ENCODE measurements around the gene FHAD1. TPM values are rescaled to one million over a fixed set of nuclear protein-coding genes. Genes with fewer than 3 reads are reported as not detected.

FHAD1 gene
- total RNA-seq, 1 experiment from 2014 or later, result 3.5 TPM

DNA sequence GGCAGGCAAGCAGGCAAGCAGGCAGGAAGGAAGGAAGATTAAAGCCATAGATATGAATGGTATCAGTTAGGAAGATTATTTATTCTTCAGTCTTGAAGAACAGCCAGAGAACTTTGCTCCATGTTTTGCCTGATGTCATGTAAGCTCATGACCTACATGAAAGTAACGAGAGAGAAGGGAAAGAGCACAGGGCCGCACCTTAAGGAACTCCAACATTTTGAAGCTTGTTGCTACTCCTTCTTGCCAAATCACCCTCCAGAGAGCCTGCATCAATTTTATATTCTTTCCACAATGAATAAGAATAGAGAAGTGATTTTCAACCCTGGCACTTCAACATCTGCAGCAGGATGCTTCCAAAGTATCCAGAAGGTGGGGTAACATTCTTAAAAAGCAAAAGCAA, 84.7 kb downstream of the FHAD1 start:
- no peak overlapping the region for H3K4me3 ChIP-seq (replicated peaks in 1 of 2; ENCODE audit: low read depth in 1 of 2, low read length in 2 of 2)
- H3K27ac ChIP-seq (ENCODE audit: low read depth, low read length), result no peak overlapping the region
- POLR2A ChIA-PET, result no interaction called here
- no peaks in the 10 kb centered on the region; a peak in 1 of 4 replicates for H3K4me1 ChIP-seq (ENCODE audit: control insufficient read depth in 1 of 2, insufficient read depth in 2 of 2, low read length in 2 of 2)
- no peak overlapping the region for H3K9ac ChIP-seq (ENCODE audit: low read length)
- TF ChIP-seq, protein P1, sequence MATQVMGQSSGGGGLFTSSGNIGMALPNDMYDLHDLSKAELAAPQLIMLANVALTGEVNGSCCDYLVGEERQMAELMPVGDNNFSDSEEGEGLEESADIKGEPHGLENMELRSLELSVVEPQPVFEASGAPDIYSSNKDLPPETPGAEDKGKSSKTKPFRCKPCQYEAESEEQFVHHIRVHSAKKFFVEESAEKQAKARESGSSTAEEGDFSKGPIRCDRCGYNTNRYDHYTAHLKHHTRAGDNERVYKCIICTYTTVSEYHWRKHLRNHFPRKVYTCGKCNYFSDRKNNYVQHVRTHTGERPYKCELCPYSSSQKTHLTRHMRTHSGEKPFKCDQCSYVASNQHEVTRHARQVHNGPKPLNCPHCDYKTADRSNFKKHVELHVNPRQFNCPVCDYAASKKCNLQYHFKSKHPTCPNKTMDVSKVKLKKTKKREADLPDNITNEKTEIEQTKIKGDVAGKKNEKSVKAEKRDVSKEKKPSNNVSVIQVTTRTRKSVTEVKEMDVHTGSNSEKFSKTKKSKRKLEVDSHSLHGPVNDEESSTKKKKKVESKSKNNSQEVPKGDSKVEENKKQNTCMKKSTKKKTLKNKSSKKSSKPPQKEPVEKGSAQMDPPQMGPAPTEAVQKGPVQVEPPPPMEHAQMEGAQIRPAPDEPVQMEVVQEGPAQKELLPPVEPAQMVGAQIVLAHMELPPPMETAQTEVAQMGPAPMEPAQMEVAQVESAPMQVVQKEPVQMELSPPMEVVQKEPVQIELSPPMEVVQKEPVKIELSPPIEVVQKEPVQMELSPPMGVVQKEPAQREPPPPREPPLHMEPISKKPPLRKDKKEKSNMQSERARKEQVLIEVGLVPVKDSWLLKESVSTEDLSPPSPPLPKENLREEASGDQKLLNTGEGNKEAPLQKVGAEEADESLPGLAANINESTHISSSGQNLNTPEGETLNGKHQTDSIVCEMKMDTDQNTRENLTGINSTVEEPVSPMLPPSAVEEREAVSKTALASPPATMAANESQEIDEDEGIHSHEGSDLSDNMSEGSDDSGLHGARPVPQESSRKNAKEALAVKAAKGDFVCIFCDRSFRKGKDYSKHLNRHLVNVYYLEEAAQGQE (IDR thresholded peaks at IDR 0.05; ENCODE audit: low read depth), result no peak
- no peak for TF ChIP-seq POLR2AphosphoS5 (IDR thresholded peaks at IDR 0.05; ENCODE audit: low read depth, low read length)
- TF ChIP-seq EZH2phosphoT487 (IDR thresholded peaks at IDR 0.05; ENCODE audit: borderline replicate concordance), result no peak
- TF ChIP-seq, protein P2, sequence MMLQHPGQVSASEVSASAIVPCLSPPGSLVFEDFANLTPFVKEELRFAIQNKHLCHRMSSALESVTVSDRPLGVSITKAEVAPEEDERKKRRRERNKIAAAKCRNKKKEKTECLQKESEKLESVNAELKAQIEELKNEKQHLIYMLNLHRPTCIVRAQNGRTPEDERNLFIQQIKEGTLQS (IDR thresholded peaks at IDR 0.05), result no peak
- H3K9me2 ChIP-seq (ENCODE audit: insufficient read depth), result no peaks in the 10 kb centered on the region
- H4K20me1 ChIP-seq (ENCODE audit: insufficient read depth), result no peaks in the 10 kb centered on the region
- intact Hi-C loops (cut with micrococcal nuclease), result no loop called here
- CTCF ChIA-PET, result interaction anchor here (1.0 kb wide), 1 partner anchor 8 kb away, joined by 3 read pairs; no protein-coding TSS in a partner anchor
- ATAC-seq (no peak), DNase-seq (ENCODE audit: low read depth, low spot score) (no peak)
- no peaks in the 10 kb centered on the region for H3K36me3 ChIP-seq (ENCODE audit: control insufficient read depth in 1 of 2, insufficient read depth in 2 of 2, low read length in 2 of 2)
- no peak overlapping the region for H2AFZ ChIP-seq (ENCODE audit: low read depth, low read length, poor library complexity, severe bottlenecking)
- H3K27me3 ChIP-seq (ENCODE audit: insufficient read depth, low read length), result no peaks in the 10 kb centered on the region
- H3K79me2 ChIP-seq (ENCODE audit: insufficient read depth, low read length), result no peaks in the 10 kb centered on the region
- RAD21 ChIA-PET (ENCODE audit: low non-redundant PET in 1 of 2, low total read pairs in 2 of 2, uncharacterized antibody in 2 of 2, unreplicated experiment in 2 of 2), result no interaction called here
- no TSS peak for BruUV-seq (replicated peaks)
- H3K4me2 ChIP-seq (ENCODE audit: low read length), result no peak overlapping the region
- no peaks in the 10 kb centered on the region for H3K9me3 ChIP-seq (ENCODE audit: control insufficient read depth in 1 of 2, insufficient read depth in 1 of 2, low read depth in 1 of 2, low read length in 2 of 2)

DNA sequence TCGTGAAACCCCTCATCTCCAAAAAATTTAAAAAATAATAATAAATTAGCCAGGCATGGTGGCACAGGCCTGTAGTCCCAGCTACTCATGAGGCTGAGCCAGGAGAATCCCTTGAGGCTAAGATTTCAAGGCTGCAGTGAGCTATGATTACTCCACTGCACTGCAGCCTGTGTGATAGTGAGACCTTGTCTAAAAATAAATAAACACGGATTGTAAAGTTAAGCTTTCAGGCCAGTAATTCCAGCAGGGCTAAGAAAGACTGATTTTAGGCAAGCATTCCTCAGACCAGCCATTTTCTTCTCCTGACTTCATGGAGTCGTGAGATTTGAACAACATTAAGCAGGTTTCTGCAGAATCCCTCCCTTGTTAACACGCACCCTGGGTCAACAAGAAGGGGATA, 85.5 kb downstream of the FHAD1 start:
- BruUV-seq (replicated peaks), result no TSS peak

More for the DNA sequence above, 85.5 kb downstream of the FHAD1 start:
- TF ChIP-seq ZNF274 (IDR thresholded peaks at IDR 0.05; ENCODE audit: low read depth, low read length), result no peak
- TF ChIP-seq, protein P3, sequence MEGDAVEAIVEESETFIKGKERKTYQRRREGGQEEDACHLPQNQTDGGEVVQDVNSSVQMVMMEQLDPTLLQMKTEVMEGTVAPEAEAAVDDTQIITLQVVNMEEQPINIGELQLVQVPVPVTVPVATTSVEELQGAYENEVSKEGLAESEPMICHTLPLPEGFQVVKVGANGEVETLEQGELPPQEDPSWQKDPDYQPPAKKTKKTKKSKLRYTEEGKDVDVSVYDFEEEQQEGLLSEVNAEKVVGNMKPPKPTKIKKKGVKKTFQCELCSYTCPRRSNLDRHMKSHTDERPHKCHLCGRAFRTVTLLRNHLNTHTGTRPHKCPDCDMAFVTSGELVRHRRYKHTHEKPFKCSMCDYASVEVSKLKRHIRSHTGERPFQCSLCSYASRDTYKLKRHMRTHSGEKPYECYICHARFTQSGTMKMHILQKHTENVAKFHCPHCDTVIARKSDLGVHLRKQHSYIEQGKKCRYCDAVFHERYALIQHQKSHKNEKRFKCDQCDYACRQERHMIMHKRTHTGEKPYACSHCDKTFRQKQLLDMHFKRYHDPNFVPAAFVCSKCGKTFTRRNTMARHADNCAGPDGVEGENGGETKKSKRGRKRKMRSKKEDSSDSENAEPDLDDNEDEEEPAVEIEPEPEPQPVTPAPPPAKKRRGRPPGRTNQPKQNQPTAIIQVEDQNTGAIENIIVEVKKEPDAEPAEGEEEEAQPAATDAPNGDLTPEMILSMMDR (IDR thresholded peaks at IDR 0.05 in 2 of 3, conservative IDR thresholded peaks at IDR 0.05 in 1 of 3; ENCODE audit: borderline replicate concordance in 1 of 3, insufficient read depth in 1 of 3, low read depth in 2 of 3, low read length in 2 of 3), result no peak
- no peak for TF ChIP-seq EZH2 (IDR thresholded peaks at IDR 0.05)
- no peak for TF ChIP-seq JUND (IDR thresholded peaks at IDR 0.05)
- no peak for TF ChIP-seq CEBPB (IDR thresholded peaks at IDR 0.05; ENCODE audit: low read depth)
- TF ChIP-seq YY1 (IDR thresholded peaks at IDR 0.05; ENCODE audit: extremely low read depth, insufficient replicate concordance, low read depth, low read length), result no peak
- no peak for TF ChIP-seq ZFX (IDR thresholded peaks at IDR 0.05)
- no peak for TF ChIP-seq EGR1 (IDR thresholded peaks at IDR 0.05; ENCODE audit: low read depth)
- TF ChIP-seq FOSL1 (IDR thresholded peaks at IDR 0.05; ENCODE audit: low read depth), result no peak
- no peak overlapping the region for H3K9ac ChIP-seq (ENCODE audit: low read length)
- ChIA-PET POLR2A (no interaction called here), RAD21 (ENCODE audit: low non-redundant PET in 1 of 2, low total read pairs in 2 of 2, uncharacterized antibody in 2 of 2, unreplicated experiment in 2 of 2) (no interaction called here), CTCF (interaction anchor here (2.1 kb wide), 1 partner anchor 9 kb away, joined by 9 read pairs; no protein-coding TSS in a partner anchor)
- no peaks in the 10 kb centered on the region for H4K20me1 ChIP-seq (ENCODE audit: insufficient read depth)
- intact Hi-C loops (cut with micrococcal nuclease), result no loop called here
- no peaks in the 10 kb centered on the region for H3K9me2 ChIP-seq (ENCODE audit: insufficient read depth)
- no peaks in the 10 kb centered on the region for H3K9me3 ChIP-seq (ENCODE audit: control insufficient read depth in 1 of 2, insufficient read depth in 1 of 2, low read depth in 1 of 2, low read length in 2 of 2)
- H2AFZ ChIP-seq (ENCODE audit: low read depth, low read length, poor library complexity, severe bottlenecking), result no peak overlapping the region
- no peak overlapping the region for H3K4me2 ChIP-seq (ENCODE audit: low read length)
- H3K27me3 ChIP-seq (ENCODE audit: insufficient read depth, low read length), result no peaks in the 10 kb centered on the region
- peaks cover 4 to 7% of the 10 kb centered on the region in 2 experiments for H3K4me1 ChIP-seq (ENCODE audit: control insufficient read depth in 1 of 2, insufficient read depth in 2 of 2, low read length in 2 of 2)
- no peak overlapping the region for H3K4me3 ChIP-seq (replicated peaks in 1 of 2; ENCODE audit: low read depth in 1 of 2, low read length in 2 of 2)
- no peaks in the 10 kb centered on the region for H3K36me3 ChIP-seq (ENCODE audit: control insufficient read depth in 1 of 2, insufficient read depth in 2 of 2, low read length in 2 of 2)
- DNase-seq (ENCODE audit: low read depth, low spot score) (no peak), ATAC-seq (no peak)
- no peak overlapping the region for H3K27ac ChIP-seq (ENCODE audit: low read depth, low read length)
- H3K79me2 ChIP-seq (ENCODE audit: insufficient read depth, low read length), result no peaks in the 10 kb centered on the region

All from HCT116 (cell line).